ENCODE data around the gene RFPL3.

The RFPL3 gene

DNA sequence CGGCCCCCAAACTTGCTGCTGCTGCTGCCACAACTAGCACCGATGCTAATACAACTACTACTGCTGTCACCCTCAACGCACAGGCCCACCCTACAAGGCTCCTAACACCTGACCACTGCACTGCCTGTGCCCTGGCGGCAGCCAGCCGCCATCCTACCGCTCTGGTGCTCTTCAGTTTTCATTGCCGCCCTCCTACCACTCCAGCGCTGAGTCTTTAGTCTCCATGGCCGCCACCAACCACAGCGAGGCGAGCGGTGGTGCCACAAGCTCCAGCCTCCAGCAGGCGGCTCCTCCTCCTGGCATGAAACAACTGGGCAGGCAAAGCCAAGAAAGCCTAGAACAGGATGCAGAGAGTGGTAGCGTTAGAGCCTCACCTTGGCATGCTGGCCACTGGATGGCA, 5.0 kb upstream of the RFPL3 start:
- H2AFZ ChIP-seq (ENCODE audit: low read length) = no peak overlapping the region
- no peaks in the 10 kb centered on the region for H3K9me2 ChIP-seq (replicated peaks; ENCODE audit: low read depth, low read length)
- no peaks in the 10 kb centered on the region for H3K79me2 ChIP-seq (ENCODE audit: insufficient read depth, low read length)
- no peak overlapping the region for H3K9ac ChIP-seq (ENCODE audit: low read depth, low read length, poor library complexity, severe bottlenecking)
- H3K9me3 ChIP-seq (ENCODE audit: insufficient read depth, low read depth, low read length) = no peaks in the 10 kb centered on the region
- no peaks in the 10 kb centered on the region for H4K20me1 ChIP-seq (ENCODE audit: insufficient read depth, low read length, poor library complexity, severe bottlenecking)
- no peaks in the 10 kb centered on the region for H3F3A ChIP-seq (ENCODE audit: low read depth)
- H3K27me3 ChIP-seq (ENCODE audit: insufficient read depth, low read length, poor library complexity, severe bottlenecking) = no peaks in the 10 kb centered on the region
- no peaks in the 10 kb centered on the region for H3K4me1 ChIP-seq (ENCODE audit: insufficient read depth, low read length, poor library complexity, severe bottlenecking)
- no peak for TF ChIP-seq EZH2phosphoT487 (IDR thresholded peaks at IDR 0.05; ENCODE audit: borderline replicate concordance)
- TF ChIP-seq, protein P1, sequence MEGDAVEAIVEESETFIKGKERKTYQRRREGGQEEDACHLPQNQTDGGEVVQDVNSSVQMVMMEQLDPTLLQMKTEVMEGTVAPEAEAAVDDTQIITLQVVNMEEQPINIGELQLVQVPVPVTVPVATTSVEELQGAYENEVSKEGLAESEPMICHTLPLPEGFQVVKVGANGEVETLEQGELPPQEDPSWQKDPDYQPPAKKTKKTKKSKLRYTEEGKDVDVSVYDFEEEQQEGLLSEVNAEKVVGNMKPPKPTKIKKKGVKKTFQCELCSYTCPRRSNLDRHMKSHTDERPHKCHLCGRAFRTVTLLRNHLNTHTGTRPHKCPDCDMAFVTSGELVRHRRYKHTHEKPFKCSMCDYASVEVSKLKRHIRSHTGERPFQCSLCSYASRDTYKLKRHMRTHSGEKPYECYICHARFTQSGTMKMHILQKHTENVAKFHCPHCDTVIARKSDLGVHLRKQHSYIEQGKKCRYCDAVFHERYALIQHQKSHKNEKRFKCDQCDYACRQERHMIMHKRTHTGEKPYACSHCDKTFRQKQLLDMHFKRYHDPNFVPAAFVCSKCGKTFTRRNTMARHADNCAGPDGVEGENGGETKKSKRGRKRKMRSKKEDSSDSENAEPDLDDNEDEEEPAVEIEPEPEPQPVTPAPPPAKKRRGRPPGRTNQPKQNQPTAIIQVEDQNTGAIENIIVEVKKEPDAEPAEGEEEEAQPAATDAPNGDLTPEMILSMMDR (conservative IDR thresholded peaks at IDR 0.05; ENCODE audit: low read length) = no peak
- no peak overlapping the region for H3K4me3 ChIP-seq (ENCODE audit: low read length, poor library complexity, severe bottlenecking)
- no peak overlapping the region for H3K4me2 ChIP-seq (ENCODE audit: low read depth, low read length, poor library complexity, severe bottlenecking)
- H3K36me3 ChIP-seq (ENCODE audit: insufficient read depth, low read length) = no peaks in the 10 kb centered on the region

DNA sequence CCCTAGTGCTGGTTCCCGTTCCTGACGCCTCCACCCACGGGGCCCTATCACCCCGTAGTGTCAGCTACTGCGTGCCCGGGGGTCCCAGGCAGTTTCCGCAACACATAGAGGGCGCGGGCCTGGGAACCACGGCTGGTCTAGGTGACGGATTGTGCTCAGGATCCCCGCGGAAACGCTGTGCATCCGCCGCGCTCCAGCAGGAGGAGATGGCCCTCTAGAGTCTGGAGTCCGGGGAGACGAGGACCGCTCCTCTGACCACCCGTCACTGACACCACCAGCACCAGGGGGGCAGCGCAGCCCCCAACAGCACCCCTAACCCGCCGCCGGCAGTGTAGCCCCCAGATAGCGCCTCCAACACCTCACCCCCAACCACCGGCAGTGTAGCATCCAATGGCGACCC, 4.4 kb upstream of the RFPL3 start:
- TF ChIP-seq, protein P1 (conservative IDR thresholded peaks at IDR 0.05; ENCODE audit: low read length) = no peak
- no peak for TF ChIP-seq EZH2phosphoT487 (IDR thresholded peaks at IDR 0.05; ENCODE audit: borderline replicate concordance)
- H2AFZ ChIP-seq (ENCODE audit: low read length) = no peak overlapping the region
- no peaks in the 10 kb centered on the region for H3K36me3 ChIP-seq (ENCODE audit: insufficient read depth, low read length)
- H3K9me2 ChIP-seq (replicated peaks; ENCODE audit: low read depth, low read length) = no peaks in the 10 kb centered on the region
- no peaks in the 10 kb centered on the region for H4K20me1 ChIP-seq (ENCODE audit: insufficient read depth, low read length, poor library complexity, severe bottlenecking)
- H3K4me1 ChIP-seq (ENCODE audit: insufficient read depth, low read length, poor library complexity, severe bottlenecking) = no peaks in the 10 kb centered on the region
- no peak overlapping the region for H3K4me3 ChIP-seq (ENCODE audit: low read length, poor library complexity, severe bottlenecking)
- H3F3A ChIP-seq (ENCODE audit: low read depth) = no peaks in the 10 kb centered on the region
- no peaks in the 10 kb centered on the region for H3K9me3 ChIP-seq (ENCODE audit: insufficient read depth, low read depth, low read length)
- no peaks in the 10 kb centered on the region for H3K27me3 ChIP-seq (ENCODE audit: insufficient read depth, low read length, poor library complexity, severe bottlenecking)
- no peak overlapping the region for H3K4me2 ChIP-seq (ENCODE audit: low read depth, low read length, poor library complexity, severe bottlenecking)
- H3K79me2 ChIP-seq (ENCODE audit: insufficient read depth, low read length) = no peaks in the 10 kb centered on the region
- no peak overlapping the region for H3K9ac ChIP-seq (ENCODE audit: low read depth, low read length, poor library complexity, severe bottlenecking)

DNA sequence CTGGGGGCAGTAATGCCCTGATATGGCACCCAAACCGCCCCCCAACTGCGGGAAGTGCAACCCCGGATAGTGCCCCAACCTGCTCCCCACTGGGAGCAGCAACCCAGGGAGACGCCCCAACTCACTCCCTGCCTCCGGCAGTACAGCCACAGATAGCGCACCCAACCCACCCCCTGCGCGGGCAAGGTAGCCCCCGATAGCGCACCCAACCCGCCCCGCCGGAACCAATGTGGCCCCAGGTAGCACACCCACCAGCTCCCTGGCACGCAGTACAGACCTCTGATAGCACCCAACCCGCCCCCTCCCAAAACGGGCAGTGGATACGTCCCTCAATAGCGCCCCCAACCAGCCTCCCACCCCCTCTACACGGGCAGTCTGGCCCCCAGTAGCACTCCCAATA, 3.8 kb upstream of the RFPL3 start:
- no peaks in the 10 kb centered on the region for H3K79me2 ChIP-seq (ENCODE audit: insufficient read depth, low read length)
- no peaks in the 10 kb centered on the region for H3K9me3 ChIP-seq (ENCODE audit: insufficient read depth, low read depth, low read length)
- no peak overlapping the region for H3K9ac ChIP-seq (ENCODE audit: low read depth, low read length, poor library complexity, severe bottlenecking)
- H4K20me1 ChIP-seq (ENCODE audit: insufficient read depth, low read length, poor library complexity, severe bottlenecking) = no peaks in the 10 kb centered on the region
- no peak overlapping the region for H3K4me3 ChIP-seq (ENCODE audit: low read length, poor library complexity, severe bottlenecking)
- H3K27me3 ChIP-seq (ENCODE audit: insufficient read depth, low read length, poor library complexity, severe bottlenecking) = no peaks in the 10 kb centered on the region
- no peak overlapping the region for H2AFZ ChIP-seq (ENCODE audit: low read length)
- H3K4me2 ChIP-seq (ENCODE audit: low read depth, low read length, poor library complexity, severe bottlenecking) = no peak overlapping the region
- no peaks in the 10 kb centered on the region for H3K9me2 ChIP-seq (replicated peaks; ENCODE audit: low read depth, low read length)
- H3F3A ChIP-seq (ENCODE audit: low read depth) = no peaks in the 10 kb centered on the region
- no peaks in the 10 kb centered on the region for H3K36me3 ChIP-seq (ENCODE audit: insufficient read depth, low read length)
- TF ChIP-seq EZH2phosphoT487 (IDR thresholded peaks at IDR 0.05; ENCODE audit: borderline replicate concordance) = no peak
- TF ChIP-seq, protein P1 (conservative IDR thresholded peaks at IDR 0.05; ENCODE audit: low read length) = no peak
- no peaks in the 10 kb centered on the region for H3K4me1 ChIP-seq (ENCODE audit: insufficient read depth, low read length, poor library complexity, severe bottlenecking)
